ENCODE results near the gene SKAP2. TPM values are rescaled to one million over a fixed set of nuclear protein-coding genes. Genes with fewer than 3 reads are reported as not detected.

Gene SKAP2
- total RNA-seq, 1 experiment from 2014 or later: 24.4 TPM

GRCh38 chr7:26619348-26619984 lies 244.9 kb downstream of the SKAP2 start:
- Histone ChIP-seq H4K20me1 (ENCODE audit: insufficient read depth, low read depth, low read length) (no peaks in the 10 kb centered on the region), H3K9ac (ENCODE audit: low read length) (no peak overlapping the region), H3K4me3 (ENCODE audit: low read length) (no peak overlapping the region), H3K79me2 (ENCODE audit: low read length) (no peaks in the 10 kb centered on the region), H3K4me1 (ENCODE audit: low read length) (no peaks in the 10 kb centered on the region), H2AFZ (ENCODE audit: low read length) (no peak overlapping the region), H3K9me2 (replicated peaks; ENCODE audit: insufficient read depth, low read length) (no peaks in the 10 kb centered on the region), H3K9me3 (ENCODE audit: low read length) (no peaks in the 10 kb centered on the region), H3K4me2 (ENCODE audit: low read depth, low read length, poor library complexity, severe bottlenecking) (no peak overlapping the region), H3K36me3 (ENCODE audit: insufficient read depth, low read length) (no peaks in the 10 kb centered on the region), H3K27me3 (ENCODE audit: low read length) (no peaks in the 10 kb centered on the region), H3K27ac (ENCODE audit: low read length) (no peak overlapping the region)
- no peak for DNase-seq

DNA sequence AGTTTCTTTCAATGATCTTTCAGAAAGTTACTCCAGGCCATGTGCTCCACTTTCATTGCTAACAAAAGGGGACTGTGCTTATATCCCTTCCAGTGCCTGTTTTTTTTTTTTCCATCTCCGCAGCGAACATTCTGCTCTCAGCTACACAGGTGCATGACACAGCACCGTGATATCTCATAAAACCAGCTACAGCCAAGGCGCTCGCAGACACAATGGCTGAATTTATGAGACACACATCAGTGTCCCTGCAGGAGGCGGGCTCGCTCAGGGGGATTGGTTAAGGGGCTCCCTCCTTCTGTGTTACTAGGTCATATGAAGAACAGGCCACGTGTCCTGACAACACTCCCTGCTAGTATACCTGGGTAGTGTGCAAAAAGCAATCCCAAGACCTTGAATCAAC lies 245.5 kb downstream of the SKAP2 start:
- DNase-seq: no peak
- Histone ChIP-seq H4K20me1 (ENCODE audit: insufficient read depth, low read depth, low read length) (no peaks in the 10 kb centered on the region), H3K9ac (ENCODE audit: low read length) (no peak overlapping the region), H3K4me3 (ENCODE audit: low read length) (no peak overlapping the region), H3K9me2 (replicated peaks; ENCODE audit: insufficient read depth, low read length) (no peaks in the 10 kb centered on the region), H3K9me3 (ENCODE audit: low read length) (no peaks in the 10 kb centered on the region), H3K4me2 (ENCODE audit: low read depth, low read length, poor library complexity, severe bottlenecking) (no peak overlapping the region), H3K36me3 (ENCODE audit: insufficient read depth, low read length) (no peaks in the 10 kb centered on the region), H3K27ac (ENCODE audit: low read length) (no peak overlapping the region), H2AFZ (ENCODE audit: low read length) (no peak overlapping the region), H3K4me1 (ENCODE audit: low read length) (no peaks in the 10 kb centered on the region), H3K27me3 (ENCODE audit: low read length) (no peaks in the 10 kb centered on the region), H3K79me2 (ENCODE audit: low read length) (no peaks in the 10 kb centered on the region)

DNA sequence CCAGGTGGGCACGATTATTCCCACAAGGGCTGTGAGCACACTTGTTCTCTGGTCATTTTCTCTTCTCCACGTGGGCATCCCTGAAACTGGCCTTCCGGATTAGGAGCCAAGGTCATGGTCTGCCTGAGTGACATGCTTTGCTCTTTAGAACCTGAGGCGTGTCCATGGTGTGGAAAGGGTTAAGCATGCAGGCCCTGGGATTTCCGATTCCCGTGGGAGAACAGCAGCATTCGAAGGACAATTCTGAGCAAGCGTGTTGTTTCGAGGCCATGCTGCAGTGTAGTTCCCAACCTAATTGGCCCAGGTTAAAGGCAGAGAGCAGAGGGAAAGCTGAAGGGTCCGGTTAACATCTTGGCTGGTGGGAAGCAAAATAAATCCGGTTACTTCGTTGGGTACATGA lies 245.9 kb downstream of the SKAP2 start:
- Histone ChIP-seq H3K27ac (ENCODE audit: low read length) (no peak overlapping the region), H4K20me1 (ENCODE audit: insufficient read depth, low read depth, low read length) (no peaks in the 10 kb centered on the region), H3K79me2 (ENCODE audit: low read length) (no peaks in the 10 kb centered on the region), H3K36me3 (ENCODE audit: insufficient read depth, low read length) (no peaks in the 10 kb centered on the region), H3K27me3 (ENCODE audit: low read length) (no peaks in the 10 kb centered on the region), H3K4me1 (ENCODE audit: low read length) (no peaks in the 10 kb centered on the region), H3K9me2 (replicated peaks; ENCODE audit: insufficient read depth, low read length) (no peaks in the 10 kb centered on the region), H3K9ac (ENCODE audit: low read length) (no peak overlapping the region), H3K4me3 (ENCODE audit: low read length) (no peak overlapping the region), H3K9me3 (ENCODE audit: low read length) (no peaks in the 10 kb centered on the region), H3K4me2 (ENCODE audit: low read depth, low read length, poor library complexity, severe bottlenecking) (no peak overlapping the region), H2AFZ (ENCODE audit: low read length) (no peak overlapping the region)
- DNase-seq: no peak

Other genes starting within 250 kb of the SKAP2 start
- gene HOXA1, start 231.4 kb upstream of the SKAP2 start, total RNA-seq (2014; rRNA removed; shearing (Covaris generic); ENCODE audit: low replicate concordance): 4.1 and 4.4 TPM in 2 replicates
- 0.41 and 0.47 TPM in 2 replicates for gene HOXA2, start 238.1 kb upstream of the SKAP2 start, total RNA-seq (2014; rRNA removed; shearing (Covaris generic); ENCODE audit: low replicate concordance)